ENCODE measurements around the gene MS4A15.

GRCh38 chr11:60747359-60747873 lies 9.3 kb upstream of the MS4A15 start:
- TF ChIP-seq CTCF (IDR thresholded peaks at IDR 0.05) (no peak), POLR2A (IDR thresholded peaks at IDR 0.05) (no peak), POLR2AphosphoS5 (IDR thresholded peaks at IDR 0.05) (no peak)

All from sigmoid colon (tissue), 4 donors.